Right atrium auricular region (tissue), 2 donors: ENCODE data around the gene GPX2. TPM values are rescaled to one million over a fixed set of nuclear protein-coding genes. Genes with fewer than 3 reads are reported as not detected.
A peak's percentile ranks its signal among the peaks of the same experiment; 100 is the strongest.

Source experiments
- DNase-seq: peaks from one replicate; pipeline ENCODE4 v3.0.0-alpha.2; 2019; ENCODE audit warnings: low spot score
- H3K27ac ChIP-seq, 2 donors: fragments of 200-600 bp; sonication (generic); 1 replicate in 1 of 2; 2 replicates in 1 of 2; pipeline ENCODE4 v1.5.1; 2016 to 2019
- H3K27me3 ChIP-seq, 2 donors: fragments of 200-600 bp; sonication (generic); one replicate each; pipeline versions ENCODE4 v1.5.1 to v1.6.0; 2017 to 2019
- H3K36me3 ChIP-seq: fragments of 200-600 bp; sonication (generic); one replicate; pipeline ENCODE4 v1.5.1; 2016
- H3K4me1 ChIP-seq, 2 donors: fragments of 200-600 bp; sonication (generic); one replicate each; pipeline versions ENCODE4 v1.5.1 to v1.6.0; 2017 to 2019
- H3K4me3 ChIP-seq, 2 donors: fragments of 200-600 bp; sonication (generic); 1 replicate in 1 of 2; 2 replicates in 1 of 2; pipeline ENCODE4 v1.5.1; 2017 to 2019; ENCODE audit warnings: mild to moderate bottlenecking in 1 of 2, moderate library complexity in 1 of 2
- H3K9me3 ChIP-seq, 2 donors: fragments of 200-600 bp; sonication (generic); one replicate each; pipeline ENCODE4 v1.5.1; 2019
- CTCF ChIP-seq, 2 donors: fragments of 200-600 bp; sonication (generic); IDR thresholded peaks; one replicate each; pipeline ENCODE4 v1.5.1; 2019; ENCODE audit warnings: antibody characterized with exemption in 2 of 2
- total RNA-seq, 2 donors: library from RNA; depleted of rRNA; stranded (reverse); fragments of >200 nt; gene quantifications; one replicate each; pipeline ENCODE4 v1.1.0, GENCODE V29; 2016

The GPX2 gene
- total RNA-seq, 2 donors from 2014 or later: not detected

- TF ChIP-seq CTCF (IDR thresholded peaks at IDR 0.05): peak in 1 of 2 donors; percentile 47
- no peaks in the 10 kb centered on the region for H3K9me3 ChIP-seq
- H3K4me1 ChIP-seq: peaks cover 0 to 27% of the 10 kb centered on the region in 2 donors
- DNase-seq: no peak
- peaks cover 10% of the 10 kb centered on the region for H3K36me3 ChIP-seq
- no peaks in the 10 kb centered on the region for H3K27me3 ChIP-seq
- peak overlapping the region; percentile 34 to 57 for H3K27ac ChIP-seq
- H3K4me3 ChIP-seq: no peak overlapping the region
Measured at GRCh38 chr14:64937821-64938193, 4.7 kb downstream of the GPX2 start.

GRCh38 chr14:64937171-64937820, 5.2 kb downstream of the GPX2 start:
- no peak for DNase-seq
- no peaks in the 10 kb centered on the region for H3K27me3 ChIP-seq
- peaks cover 10% of the 10 kb centered on the region for H3K36me3 ChIP-seq
- no peak for TF ChIP-seq CTCF (IDR thresholded peaks at IDR 0.05)
- H3K9me3 ChIP-seq: no peaks in the 10 kb centered on the region
- peak overlapping the region; percentile 34 to 57 for H3K27ac ChIP-seq
- H3K4me3 ChIP-seq: no peak overlapping the region
- H3K4me1 ChIP-seq: peaks cover 0 to 27% of the 10 kb centered on the region in 2 donors

GRCh38 chr14:64935508-64935907, 7.0 kb downstream of the GPX2 start:
- Histone ChIP-seq H3K36me3 (peaks cover 10% of the 10 kb centered on the region), H3K9me3 (no peaks in the 10 kb centered on the region), H3K27ac (peak overlapping the region; percentile 14 to 57), H3K27me3 (no peaks in the 10 kb centered on the region), H3K4me3 (no peak overlapping the region), H3K4me1 (peaks cover 0 to 27% of the 10 kb centered on the region in 2 donors)
- TF ChIP-seq CTCF (IDR thresholded peaks at IDR 0.05): no peak
- no peak for DNase-seq

GRCh38 chr14:64934338-64934929, 8.1 kb downstream of the GPX2 start:
- Histone ChIP-seq H3K4me1 (peaks cover 0 to 38% of the 10 kb centered on the region in 2 donors), H3K36me3 (peaks cover 10% of the 10 kb centered on the region), H3K9me3 (no peaks in the 10 kb centered on the region), H3K27me3 (no peaks in the 10 kb centered on the region), H3K4me3 (no peak overlapping the region), H3K27ac (peak overlapping the region in 1 of 2 donors; percentile 57)
- DNase-seq: no peak
- TF ChIP-seq CTCF (IDR thresholded peaks at IDR 0.05): no peak

GRCh38 chr14:64932231-64932630, 10.3 kb downstream of the GPX2 start:
- no peaks in the 10 kb centered on the region for H3K9me3 ChIP-seq
- H3K36me3 ChIP-seq: peaks cover 28% of the 10 kb centered on the region
- no peak for DNase-seq
- H3K4me3 ChIP-seq: no peak overlapping the region
- H3K27ac ChIP-seq: no peak overlapping the region
- no peaks in the 10 kb centered on the region for H3K27me3 ChIP-seq
- peaks cover 0 to 38% of the 10 kb centered on the region in 2 donors for H3K4me1 ChIP-seq
- no peak for TF ChIP-seq CTCF (IDR thresholded peaks at IDR 0.05)
